T follicular helper cell (primary cell): ENCODE results near the gene MS4A10.
"Not testable (repeated sequence)": the region's sequence is repeated elsewhere in the genome, so short reads cannot be mapped to it uniquely, and the experiment has no call there.

Experiments
- DNase-seq: peaks from one replicate; pipeline ENCODE4 v3.0.0-alpha.2; 2020; ENCODE audit warnings: low read depth

Gene MS4A10

DNA sequence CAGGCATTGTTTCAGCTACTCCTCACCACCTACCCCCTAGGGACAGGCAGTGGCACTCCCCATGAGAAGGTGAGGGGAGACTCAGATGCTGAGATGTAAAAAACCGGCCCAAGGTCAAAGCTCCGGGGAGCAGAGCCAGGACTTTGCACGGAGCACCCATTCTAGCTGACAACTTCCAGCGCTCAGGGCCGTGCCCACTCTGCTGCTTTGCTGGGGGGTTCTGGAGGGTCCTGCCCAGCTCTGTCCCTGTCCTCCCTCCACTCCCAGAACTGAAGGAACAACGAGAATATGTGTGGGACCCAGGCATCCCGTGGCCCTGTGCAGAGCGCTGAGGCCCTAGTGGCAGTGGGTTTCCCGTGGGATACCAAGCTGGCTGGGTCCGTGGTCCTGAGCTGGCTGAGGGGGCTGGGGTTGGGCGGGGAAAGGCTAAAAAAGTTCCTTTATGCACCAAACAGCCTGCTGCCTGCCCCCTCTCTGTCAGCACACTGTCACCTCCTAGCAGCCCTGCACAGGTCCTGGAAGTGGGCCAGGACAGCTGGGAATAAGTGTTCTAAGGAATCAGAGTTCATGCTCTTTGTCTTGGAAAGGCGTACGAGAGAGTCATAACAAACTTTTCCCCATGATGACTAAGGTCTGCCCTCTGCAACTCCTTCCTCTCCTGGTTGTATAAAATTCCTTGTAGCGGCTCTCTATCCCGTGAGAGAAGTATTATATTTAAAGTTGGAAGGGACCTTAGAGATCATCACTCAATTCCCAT lies 1.9 kb downstream of the MS4A10 start:
- DNase-seq, result no peak

DNA sequence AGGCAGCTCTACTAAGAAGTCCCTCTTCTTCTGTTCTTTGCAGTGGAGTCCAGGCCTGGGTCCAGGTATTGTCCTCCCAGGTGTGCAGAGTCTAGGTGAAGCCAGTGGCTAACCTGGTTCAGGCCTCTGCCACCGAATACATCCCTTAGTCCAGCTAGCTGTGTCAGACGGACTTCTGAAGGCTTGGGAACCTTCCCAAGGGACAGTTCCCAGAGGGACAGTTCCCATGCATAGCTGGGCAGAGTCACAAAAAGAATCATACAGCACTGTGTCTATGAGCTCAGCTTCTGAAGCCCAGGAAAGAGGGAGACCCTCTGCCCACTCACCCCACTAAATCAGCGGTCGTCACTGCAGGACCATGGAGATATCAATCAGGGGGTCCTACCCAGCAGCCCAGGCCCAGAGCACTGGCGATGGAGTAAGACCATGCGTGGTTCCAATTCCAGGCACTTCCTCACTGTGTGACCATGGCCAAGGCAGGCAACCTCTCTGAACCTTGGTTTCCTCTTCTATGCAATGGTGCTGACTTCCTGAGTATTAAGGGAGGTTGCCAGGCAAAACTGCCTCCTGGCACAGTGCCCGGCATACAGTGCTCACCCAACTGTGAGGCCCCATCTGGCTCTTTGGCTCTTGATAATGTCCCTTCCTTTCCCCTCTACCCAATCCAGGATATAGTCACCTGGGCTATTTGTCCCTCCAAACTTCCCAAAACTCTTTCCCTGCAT lies 3.4 kb downstream of the MS4A10 start:
- no peak for DNase-seq

GRCh38 chr11:60790726-60791125 lies 5.6 kb downstream of the MS4A10 start:
- DNase-seq, result no peak

- DNase-seq, result no peak
These were observed 6.2 kb downstream of the MS4A10 start for GRCh38 chr11:60791153-60791933.

GRCh38 chr11:60792521-60792920 lies 7.4 kb downstream of the MS4A10 start:
- no peak for DNase-seq

DNA sequence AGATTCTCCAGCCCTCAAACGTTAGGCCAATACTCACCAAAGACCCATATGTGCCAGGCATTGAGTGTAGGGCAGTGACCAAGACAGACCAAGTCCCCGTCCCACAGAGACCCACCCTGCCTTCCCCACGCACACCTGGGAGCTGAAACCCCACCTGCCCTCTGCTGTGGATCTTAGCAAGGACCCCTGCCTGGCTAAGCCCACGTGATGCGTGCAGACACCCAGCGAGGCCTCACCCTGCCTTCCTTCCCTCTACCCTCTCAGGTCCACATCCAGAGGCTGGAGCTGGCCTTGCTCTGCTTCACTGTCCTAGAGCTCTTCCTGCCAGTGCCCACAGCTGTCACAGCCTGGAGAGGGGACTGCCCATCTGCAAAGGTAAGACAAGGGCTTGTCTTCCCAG lies 10.2 kb downstream of the MS4A10 start:
- no peak for DNase-seq

- DNase-seq, result no peak
These were observed 12.9 kb downstream of the MS4A10 start for GRCh38 chr11:60797846-60798630.

GRCh38 chr11:60798631-60799030 lies 13.5 kb downstream of the MS4A10 start:
- DNase-seq, result no peak

DNA sequence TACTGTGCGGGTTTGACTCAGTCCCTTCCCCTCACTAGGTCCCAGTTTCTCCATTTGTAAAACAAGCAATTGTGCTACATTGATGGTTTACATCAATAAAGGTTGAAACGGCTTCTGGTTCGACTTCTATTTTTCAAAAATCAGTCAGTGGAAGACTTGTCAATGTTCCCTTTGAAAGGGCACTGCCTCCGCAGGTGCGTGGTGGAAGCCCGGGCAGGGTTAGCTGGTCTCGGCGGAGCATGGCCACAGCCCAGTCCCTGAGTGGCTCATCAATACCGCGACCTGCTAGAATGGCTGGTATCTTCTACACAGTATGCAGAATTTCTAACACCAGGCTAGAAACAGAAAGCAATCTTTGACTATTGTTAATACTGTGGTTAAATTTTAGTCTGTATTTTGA lies 16.1 kb downstream of the MS4A10 start:
- DNase-seq, result no peak

- no peak for DNase-seq
These were observed 18.3 kb downstream of the MS4A10 start for GRCh38 chr11:60803273-60803936.

DNA sequence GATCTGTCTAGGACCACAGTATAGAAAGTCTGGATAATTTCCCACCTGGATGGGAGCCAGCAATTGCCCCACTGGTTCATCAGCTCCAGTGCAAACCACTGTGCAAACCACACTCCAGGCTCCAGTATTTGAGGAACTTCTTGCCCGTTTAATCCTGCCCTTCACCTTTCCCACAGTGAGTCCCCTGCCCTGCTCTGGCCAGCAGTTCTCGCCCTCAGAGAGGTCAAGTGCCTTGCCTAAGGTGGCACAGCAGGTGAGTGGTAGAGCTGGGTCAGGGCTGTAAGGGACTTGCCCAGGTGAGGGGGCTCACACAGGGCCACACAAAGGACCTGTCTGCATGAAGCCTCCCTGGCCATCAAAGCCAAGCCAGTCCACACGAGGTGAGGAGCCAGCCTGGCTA lies 24.1 kb downstream of the MS4A10 start:
- no peak for DNase-seq

DNA sequence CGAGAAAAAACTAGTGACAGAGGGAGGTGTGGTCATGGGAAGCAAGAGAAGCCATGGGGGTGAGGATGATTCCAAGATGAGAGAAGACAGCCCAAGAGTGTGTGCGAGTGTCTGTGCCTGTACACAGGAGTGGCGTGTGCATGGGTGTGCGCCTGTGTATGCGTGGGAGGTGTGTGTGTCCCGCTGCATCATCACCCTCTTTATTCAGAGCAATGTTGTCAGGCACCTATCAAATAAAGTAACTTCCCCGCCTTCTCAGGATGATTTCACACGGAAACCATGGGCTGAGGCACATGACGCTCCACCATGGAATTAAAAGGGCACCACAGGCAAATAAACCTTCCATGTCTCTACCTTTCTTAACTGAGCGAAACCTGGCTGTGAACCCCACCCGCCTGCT lies 24.6 kb downstream of the MS4A10 start:
- no peak for DNase-seq

GRCh38 chr11:60810151-60810550 lies 25.0 kb downstream of the MS4A10 start:
- DNase-seq, result no peak

DNA sequence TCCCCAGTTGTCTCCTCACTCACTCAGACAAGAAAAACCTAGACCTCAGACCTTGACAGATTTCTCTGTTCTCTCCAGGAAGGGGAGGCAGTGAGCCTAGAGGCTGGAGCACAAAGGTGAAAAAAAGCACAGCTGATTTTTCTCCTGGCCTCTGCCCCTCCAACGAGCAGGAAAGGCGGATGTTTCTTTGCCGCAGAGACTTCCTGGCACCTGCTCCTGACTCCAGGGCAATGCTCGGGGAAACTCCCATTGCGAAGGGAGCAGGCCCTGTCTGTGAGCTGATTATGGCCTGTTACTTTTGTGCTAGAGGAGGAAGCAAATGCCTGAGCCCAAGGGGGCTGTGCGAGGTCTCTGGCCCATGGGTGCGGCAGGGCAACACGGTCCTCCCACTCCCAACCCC lies 25.4 kb downstream of the MS4A10 start:
- no peak for DNase-seq

DNA sequence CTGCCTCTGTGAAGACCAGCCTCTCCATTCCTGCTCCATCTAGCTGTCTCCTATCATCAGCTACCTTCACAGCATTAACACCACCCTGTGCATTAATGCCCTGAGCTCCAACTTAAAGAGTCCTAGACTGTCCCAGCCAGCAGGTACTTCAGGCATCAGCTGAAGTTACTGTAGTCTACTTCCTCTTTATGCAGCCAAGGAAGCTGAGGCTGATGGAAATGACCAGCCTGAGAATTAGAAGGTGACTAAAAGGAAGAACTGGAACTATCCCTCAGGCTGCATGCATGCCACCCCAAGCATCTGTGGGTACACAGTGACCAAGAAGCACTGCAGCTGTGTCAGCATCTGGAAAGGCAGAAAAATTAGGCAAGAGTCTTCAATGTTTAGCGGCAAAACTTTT lies 28.2 kb downstream of the MS4A10 start:
- DNase-seq, result no peak

DNA sequence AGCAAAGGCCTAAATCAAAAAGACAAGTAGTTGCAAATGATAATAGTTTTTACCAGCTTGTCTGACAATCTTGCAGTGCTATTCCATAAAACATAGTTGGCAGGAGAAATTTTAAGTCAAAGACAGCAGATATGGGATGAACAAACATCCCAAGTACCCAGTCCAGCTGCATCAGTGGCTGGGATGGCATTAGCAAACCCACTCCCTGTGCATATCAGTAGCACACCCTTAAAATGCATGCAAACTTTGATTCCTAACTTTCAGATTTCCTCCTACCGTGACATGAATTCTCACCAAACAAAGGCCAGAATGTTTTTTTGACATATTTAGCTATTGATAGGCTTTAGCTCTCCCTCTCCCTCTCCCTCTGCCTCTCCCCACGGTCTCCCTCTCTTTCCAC lies 29.0 kb downstream of the MS4A10 start:
- no peak for DNase-seq

DNA sequence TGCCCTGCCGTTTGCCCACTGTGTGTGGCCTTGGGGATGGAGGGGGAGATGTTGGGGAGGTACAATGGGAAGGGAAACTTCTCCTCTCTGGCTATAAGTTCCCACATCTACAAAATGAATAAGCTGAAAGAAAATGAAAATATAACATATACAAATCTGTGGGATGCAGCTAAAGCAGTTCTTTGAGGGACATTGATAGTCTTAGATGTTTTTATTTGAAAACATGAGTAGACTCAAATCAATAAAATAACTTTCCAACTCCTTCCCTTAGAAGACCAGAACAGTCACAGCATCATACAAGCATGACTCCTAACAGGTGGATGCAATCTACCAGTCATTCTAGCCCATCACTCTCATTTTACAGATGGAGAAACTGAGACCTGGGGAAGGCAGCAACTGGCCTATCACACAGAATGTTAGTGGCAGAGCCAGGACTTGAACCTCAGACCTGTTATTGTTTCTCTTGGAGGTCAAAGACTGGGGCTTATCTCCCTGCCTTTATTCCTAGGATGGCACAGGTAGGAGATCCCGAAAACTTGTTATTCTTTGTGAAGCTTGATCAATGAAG lies 31.5 kb downstream of the MS4A10 start:
- no peak for DNase-seq

- DNase-seq, result no peak
These were observed 32.9 kb downstream of the MS4A10 start for GRCh38 chr11:60818057-60818456.

DNA sequence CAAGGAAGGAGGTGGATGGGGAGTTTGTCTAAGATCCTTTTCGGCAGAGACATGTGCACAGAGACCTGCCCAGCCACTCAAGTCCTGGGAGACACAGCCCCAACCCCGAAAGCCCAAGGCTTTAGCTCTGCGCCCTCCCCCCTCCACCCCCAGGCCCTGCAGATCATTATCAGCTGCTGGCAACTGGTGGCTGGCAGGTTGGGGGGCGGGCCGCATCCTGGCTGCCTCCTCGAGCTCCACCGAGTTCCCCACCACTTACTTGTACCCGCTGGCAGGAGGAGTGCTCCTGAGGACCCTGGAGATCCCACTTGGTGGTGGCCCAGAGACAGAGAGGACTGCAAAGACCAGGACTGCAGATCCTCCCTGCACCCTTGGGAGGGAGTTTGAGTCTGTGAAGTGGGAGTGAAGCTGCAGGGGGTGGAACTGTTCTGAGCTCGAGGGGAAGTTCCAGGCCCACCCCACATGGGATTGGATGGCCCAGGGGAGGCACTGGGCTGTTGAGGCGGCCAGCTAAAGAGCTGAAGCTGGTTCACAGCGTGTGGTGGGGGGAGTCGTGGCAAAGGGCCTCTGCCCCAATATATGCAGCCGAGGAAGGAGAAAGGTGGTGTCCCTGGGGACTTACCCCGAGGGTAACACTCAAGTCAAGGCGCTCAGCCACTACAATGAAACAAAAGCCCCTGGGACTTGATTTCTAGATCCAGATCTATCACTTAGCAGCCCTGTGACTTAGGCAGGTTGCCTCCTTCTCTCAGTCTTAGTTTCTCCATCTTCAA lies 36.9 kb downstream of the MS4A10 start:
- no peak for DNase-seq

- DNase-seq, result not testable (repeated sequence)
These were observed 38.7 kb downstream of the MS4A10 start for GRCh38 chr11:60823745-60824306.
